HEK293 (cell line): Measurements from ENCODE around the gene VPS26B.

Experiments
- CTCF ChIP-seq: fragments of 450-650 bp; formaldehyde crosslinking; IDR thresholded peaks from 2 replicates; pipeline ENCODE4 v1.5.1; 2016; ENCODE audit warnings: missing biosample characterization, missing genetic modification characterization
- TCF7L2 ChIP-seq: IDR thresholded peaks from 2 replicates; pipeline ENCODE4 v1.6.1; 2011; ENCODE audit warnings: low read depth, mild to moderate bottlenecking, inconsistent platforms, low read length, moderate library complexity, borderline replicate concordance

DNA sequence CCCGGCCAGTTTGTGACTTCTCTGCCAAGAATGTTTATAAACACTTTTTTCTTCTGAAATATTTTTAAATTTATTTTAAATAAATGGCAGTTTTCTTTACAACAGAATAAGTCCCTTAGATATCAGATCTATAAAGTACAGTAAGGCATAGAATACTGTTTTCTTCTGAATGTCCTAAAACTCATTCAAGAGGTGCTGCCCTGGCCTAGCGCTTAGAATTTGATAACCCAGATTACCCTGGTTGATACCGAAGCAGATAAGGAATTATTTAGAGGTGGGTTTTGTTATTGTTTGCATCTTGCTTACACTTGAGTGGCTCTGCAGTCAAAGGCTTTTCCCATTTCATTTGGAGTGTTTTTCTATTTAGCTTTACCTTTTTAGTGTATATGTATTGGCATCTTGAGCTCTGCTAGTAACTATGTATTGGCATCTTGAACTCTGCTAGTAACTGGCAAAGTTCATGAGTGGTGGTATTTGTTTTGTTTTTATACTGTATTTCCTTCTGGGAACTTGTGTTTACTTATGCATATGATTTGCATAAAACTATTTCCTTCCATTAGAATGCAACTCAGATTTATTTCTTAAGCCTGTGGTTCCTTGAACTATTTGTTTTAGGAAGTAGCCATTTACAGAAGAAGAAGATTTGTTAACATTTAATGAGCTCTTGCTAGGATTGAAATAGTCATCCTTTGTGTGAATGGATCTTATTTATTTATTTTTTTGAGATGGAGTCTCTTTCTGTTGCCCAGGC is 30.1 kb downstream of the VPS26B start:
- TF ChIP-seq TCF7L2 = no peak
- no peak for TF ChIP-seq CTCF (tag by site-specific recombination)
